KOPT-K1 (cell line): ENCODE data around the gene RPS6KA2.

Experiments used
- H3K27ac ChIP-seq: fragments of 200-600 bp; sonication (generic); 2 replicates; pipeline ENCODE4 v1.5.1; 2016; ENCODE audit warnings: antibody characterized with exemption, mild to moderate bottlenecking, low read depth, low read length; ENCODE audit not compliant: poor library complexity, severe bottlenecking
- H3K36me3 ChIP-seq: fragments of 200-600 bp; sonication (generic); 2 replicates; pipeline ENCODE4 v1.5.1; 2017; ENCODE audit warnings: antibody characterized with exemption, mild to moderate bottlenecking, low read length, moderate library complexity; ENCODE audit not compliant: insufficient read depth
- H3K9me3 ChIP-seq: fragments of 200-600 bp; sonication (generic); 2 replicates; pipeline ENCODE4 v1.5.1; 2017; ENCODE audit warnings: antibody characterized with exemption, low read length, mild to moderate bottlenecking; ENCODE audit not compliant: insufficient read depth, poor library complexity, severe bottlenecking

RPS6KA2 gene

GRCh38 chr6:166525567-166525966 lies 101.5 kb downstream of the RPS6KA2 start:
- peaks cover 12% of the 10 kb centered on the region for H3K9me3 ChIP-seq
- no peaks in the 10 kb centered on the region for H3K36me3 ChIP-seq
- no peak overlapping the region for H3K27ac ChIP-seq

- H3K9me3 ChIP-seq: peaks cover 15% of the 10 kb centered on the region
- H3K27ac ChIP-seq: no peak overlapping the region
- no peaks in the 10 kb centered on the region for H3K36me3 ChIP-seq
These were observed 103.1 kb downstream of the RPS6KA2 start for GRCh38 chr6:166523782-166524559.

DNA sequence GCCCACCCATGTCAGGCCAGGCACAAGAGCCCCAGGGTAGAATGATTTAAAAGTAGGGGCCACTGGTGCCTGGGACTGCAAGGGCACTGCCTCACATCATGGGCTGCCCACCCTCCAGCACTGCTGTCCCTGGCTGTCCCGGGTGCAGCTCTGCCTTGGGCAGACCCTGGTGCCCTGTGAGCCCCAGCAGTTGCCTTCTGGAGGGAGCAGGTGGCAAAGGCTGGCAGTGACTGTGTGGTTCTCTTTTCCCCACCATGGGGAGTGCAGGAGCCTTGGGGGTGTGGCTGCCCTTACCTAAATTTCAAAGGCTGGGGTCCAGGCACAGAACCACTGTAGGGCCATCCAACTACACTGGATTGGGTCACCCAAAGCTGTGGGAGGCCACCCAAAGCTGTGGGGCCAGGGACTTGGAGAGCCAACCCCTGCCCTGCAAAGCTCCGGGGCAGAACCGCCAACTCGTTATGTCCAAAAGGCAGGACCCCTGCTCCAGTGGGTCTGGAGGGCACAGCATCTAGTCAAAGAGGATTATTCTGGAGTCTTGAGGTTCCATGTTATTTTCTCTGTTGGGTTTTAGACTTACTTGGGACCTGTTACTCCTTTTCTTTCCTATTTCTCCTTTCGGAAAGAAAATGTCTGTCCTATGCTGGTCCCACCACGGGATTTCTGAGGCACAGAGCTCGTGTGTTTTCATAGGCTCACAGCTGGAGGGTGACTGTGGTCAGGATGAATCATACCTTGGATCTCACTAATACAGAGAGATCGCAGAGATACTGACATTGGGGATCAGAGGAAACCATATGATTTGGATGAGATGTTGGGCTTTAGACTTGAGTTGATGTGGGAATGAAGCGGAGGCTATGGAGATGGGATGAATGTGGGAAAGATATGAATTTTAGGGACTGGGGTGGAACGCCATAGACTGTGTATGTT lies 105.9 kb downstream of the RPS6KA2 start:
- peaks cover 15% of the 10 kb centered on the region for H3K9me3 ChIP-seq
- no peak overlapping the region for H3K27ac ChIP-seq
- no peaks in the 10 kb centered on the region for H3K36me3 ChIP-seq

- Histone ChIP-seq H3K9me3 (peaks cover 9% of the 10 kb centered on the region), H3K27ac (no peak overlapping the region), H3K36me3 (no peaks in the 10 kb centered on the region)
These were observed 110.7 kb downstream of the RPS6KA2 start for GRCh38 chr6:166516251-166516884.

GRCh38 chr6:166515072-166515810 lies 111.8 kb downstream of the RPS6KA2 start:
- Histone ChIP-seq H3K27ac (no peak overlapping the region), H3K36me3 (no peaks in the 10 kb centered on the region)

DNA sequence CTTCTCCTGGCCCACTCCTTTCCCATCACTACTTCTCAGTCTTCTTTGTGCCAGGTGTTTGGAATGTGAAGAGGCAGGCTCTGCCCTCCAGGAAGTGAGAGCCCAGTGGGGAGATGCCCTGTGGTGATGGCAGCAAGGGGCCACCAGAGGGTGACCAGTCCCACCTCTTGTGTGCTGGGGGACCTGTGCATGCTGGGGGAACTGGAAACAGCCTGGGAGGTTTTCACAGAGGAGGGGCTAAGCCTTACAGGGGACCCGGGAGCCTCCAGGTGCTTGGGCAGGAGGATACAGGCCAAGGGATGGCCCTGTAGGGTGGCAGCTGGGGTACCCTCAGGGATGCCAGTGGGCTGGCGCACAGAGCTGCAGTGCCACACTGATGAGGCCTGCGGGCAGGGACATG lies 112.9 kb downstream of the RPS6KA2 start:
- H3K36me3 ChIP-seq: no peaks in the 10 kb centered on the region
- no peaks in the 10 kb centered on the region for H3K9me3 ChIP-seq
- no peak overlapping the region for H3K27ac ChIP-seq

More at GRCh38 chr6:166515072-166515810, 111.8 kb downstream of the RPS6KA2 start:
- H3K9me3 ChIP-seq: peaks cover under 1% of the 10 kb centered on the region

- H3K9me3 ChIP-seq: no peaks in the 10 kb centered on the region
- H3K27ac ChIP-seq: no peak overlapping the region
- H3K36me3 ChIP-seq: no peaks in the 10 kb centered on the region
These were observed 114.5 kb downstream of the RPS6KA2 start for GRCh38 chr6:166512567-166512966.

DNA sequence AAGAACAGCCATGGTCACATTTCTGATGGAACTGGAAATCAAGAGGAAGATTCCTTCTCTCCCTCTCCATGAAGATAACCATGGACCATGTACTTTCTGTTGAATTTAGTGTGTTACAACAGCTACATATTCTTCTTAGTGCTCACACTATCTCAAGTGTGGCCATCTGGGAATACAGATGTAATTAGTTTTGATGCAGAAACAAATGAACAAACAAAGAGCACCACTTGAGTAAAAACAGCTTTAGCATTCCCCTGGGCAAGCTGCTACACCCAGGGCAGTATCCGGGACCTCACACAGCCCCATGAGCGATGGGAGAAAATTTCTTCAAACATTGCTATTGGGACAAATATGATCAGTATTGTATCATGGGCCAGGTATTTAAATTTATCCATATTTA lies 115.7 kb downstream of the RPS6KA2 start:
- Histone ChIP-seq H3K27ac (no peak overlapping the region), H3K9me3 (no peaks in the 10 kb centered on the region), H3K36me3 (no peaks in the 10 kb centered on the region)

- no peaks in the 10 kb centered on the region for H3K36me3 ChIP-seq
- no peak overlapping the region for H3K27ac ChIP-seq
- H3K9me3 ChIP-seq: no peaks in the 10 kb centered on the region
These were observed 117.9 kb downstream of the RPS6KA2 start for GRCh38 chr6:166509193-166509592.

DNA sequence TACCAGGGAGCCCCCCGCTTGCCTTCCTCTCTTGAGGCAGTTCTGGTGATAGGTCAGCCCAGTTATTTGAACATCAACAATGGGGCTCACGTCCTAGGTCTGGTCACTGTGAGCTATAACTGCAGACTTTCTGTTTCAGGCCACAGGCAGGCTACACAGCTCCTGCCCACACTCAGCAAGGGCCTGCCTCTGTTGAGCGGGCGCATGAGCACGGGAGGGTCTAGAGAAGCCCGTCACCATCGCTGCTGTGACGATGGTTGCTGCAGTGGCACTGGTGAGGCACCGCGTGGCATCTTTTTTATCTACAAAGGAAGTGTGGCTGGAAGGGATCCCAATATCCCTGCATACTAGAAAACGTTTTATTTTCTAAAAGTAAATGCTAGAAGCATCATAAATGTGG lies 118.3 kb downstream of the RPS6KA2 start:
- H3K36me3 ChIP-seq: no peaks in the 10 kb centered on the region

DNA sequence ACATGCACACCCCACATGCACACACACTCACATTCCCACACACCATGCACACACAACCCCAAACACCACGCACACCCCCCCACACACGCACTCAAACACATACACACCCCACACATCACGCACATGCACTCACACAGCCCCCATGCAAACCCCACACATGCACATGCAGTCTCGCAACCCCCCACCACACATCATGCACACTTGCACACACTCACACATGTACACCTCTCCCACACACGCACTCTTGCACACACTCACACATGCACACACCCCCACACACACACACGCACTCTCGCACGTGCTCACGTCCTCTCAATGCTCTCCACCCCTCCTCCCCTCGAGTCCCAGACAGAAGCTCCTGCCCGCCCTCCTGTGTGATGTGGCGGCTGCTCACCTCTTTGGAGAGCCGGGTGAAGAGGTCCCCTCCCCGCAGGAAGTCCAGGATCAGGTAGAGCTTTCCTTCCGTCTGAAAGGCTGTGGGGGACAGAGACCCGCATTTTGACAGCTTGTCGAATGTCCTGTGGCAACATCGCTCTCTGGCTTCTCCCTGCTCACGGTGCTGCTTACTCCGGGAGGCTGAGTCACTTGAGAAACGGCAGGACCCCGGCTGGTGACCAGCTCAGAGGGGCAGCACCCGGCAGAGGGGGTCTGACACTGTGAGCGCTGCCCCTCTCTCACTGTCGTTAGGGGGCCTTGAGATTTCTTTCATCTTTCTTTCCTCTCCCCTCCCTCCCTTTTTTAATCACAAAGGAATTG lies 119.1 kb downstream of the RPS6KA2 start:
- no peaks in the 10 kb centered on the region for H3K36me3 ChIP-seq
- no peaks in the 10 kb centered on the region for H3K9me3 ChIP-seq

More for the DNA sequence above, 118.3 kb downstream of the RPS6KA2 start:
- H3K27ac ChIP-seq: no peak overlapping the region
- no peaks in the 10 kb centered on the region for H3K9me3 ChIP-seq

DNA sequence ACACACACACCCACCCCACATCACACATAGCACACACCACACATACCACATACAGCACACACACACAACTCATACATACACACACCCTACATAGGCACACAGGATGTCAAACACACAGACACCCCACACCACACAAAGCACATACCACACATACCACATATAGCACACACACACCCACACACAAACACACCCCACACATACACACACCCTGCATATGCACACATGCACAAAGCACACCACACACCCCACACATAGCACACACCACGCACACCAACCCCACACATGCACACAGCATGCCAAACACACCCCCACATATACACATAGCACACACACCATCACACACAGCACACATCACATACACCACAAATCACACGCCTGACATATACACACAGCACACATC lies 119.7 kb downstream of the RPS6KA2 start:
- Histone ChIP-seq H3K36me3 (no peaks in the 10 kb centered on the region), H3K9me3 (no peaks in the 10 kb centered on the region), H3K27ac (no peak overlapping the region)

More for the DNA sequence above, 119.1 kb downstream of the RPS6KA2 start:
- no peak overlapping the region for H3K27ac ChIP-seq

- H3K36me3 ChIP-seq: no peaks in the 10 kb centered on the region
- H3K9me3 ChIP-seq: no peaks in the 10 kb centered on the region
These were observed 121.7 kb downstream of the RPS6KA2 start for GRCh38 chr6:166505133-166505905.

More at GRCh38 chr6:166505133-166505905, 121.7 kb downstream of the RPS6KA2 start:
- no peak overlapping the region for H3K27ac ChIP-seq
